Activated T-helper 2 cell treated with anti-CD3 and anti-CD28 coated beads, Interferon-gamma antibody, Interleukin-2, Interleukin-4, amounts not matched to agents 10 μg/mL and 5 μg/mL and 100 μg/mL, durations not matched to agents 14 hours and 24 hours and 36 hours (primary cell): ENCODE measurements around the gene PHB1. TPM values are rescaled to one million over a fixed set of nuclear protein-coding genes. Genes with fewer than 3 reads are reported as not detected.

Experiments
- DNase-seq: peaks from one replicate; pipeline ENCODE4 v3.0.0; 2021; ENCODE audit warnings: low spot score
- H3K27ac Mint-ChIP-seq: one replicate; pipeline ENCODE4 v1.8.0; 2021; ENCODE audit warnings: mixed read lengths
- H3K27me3 Mint-ChIP-seq: one replicate; pipeline ENCODE4 v1.8.0; 2021; ENCODE audit warnings: low read depth, mixed read lengths
- H3K36me3 Mint-ChIP-seq: one replicate; pipeline ENCODE4 v1.8.0; 2021; ENCODE audit warnings: low read depth, mixed read lengths
- H3K4me1 Mint-ChIP-seq: one replicate; pipeline ENCODE4 v1.8.0; 2021; ENCODE audit warnings: low read depth, mixed read lengths
- H3K4me3 Mint-ChIP-seq: one replicate; pipeline ENCODE4 v1.8.0; 2021; ENCODE audit warnings: low read depth, mild to moderate bottlenecking, moderate library complexity, mixed read lengths
- H3K9me3 Mint-ChIP-seq: one replicate; pipeline ENCODE4 v1.8.0; 2021; ENCODE audit warnings: mixed read lengths
- intact Hi-C: fragments of 100-400 bp; cut with micrococcal nuclease; formaldehyde crosslinking; loops from one replicate; pipeline ENCODE4 v1.15.1; 2023
- total RNA-seq: library from RNA; stranded (reverse); gene quantifications from 2 replicates; pipeline ENCODE4 v1.2.3, GENCODE V29; 2022

Gene PHB1
- total RNA-seq, 1 donor from 2014 or later, result 335 TPM

DNA sequence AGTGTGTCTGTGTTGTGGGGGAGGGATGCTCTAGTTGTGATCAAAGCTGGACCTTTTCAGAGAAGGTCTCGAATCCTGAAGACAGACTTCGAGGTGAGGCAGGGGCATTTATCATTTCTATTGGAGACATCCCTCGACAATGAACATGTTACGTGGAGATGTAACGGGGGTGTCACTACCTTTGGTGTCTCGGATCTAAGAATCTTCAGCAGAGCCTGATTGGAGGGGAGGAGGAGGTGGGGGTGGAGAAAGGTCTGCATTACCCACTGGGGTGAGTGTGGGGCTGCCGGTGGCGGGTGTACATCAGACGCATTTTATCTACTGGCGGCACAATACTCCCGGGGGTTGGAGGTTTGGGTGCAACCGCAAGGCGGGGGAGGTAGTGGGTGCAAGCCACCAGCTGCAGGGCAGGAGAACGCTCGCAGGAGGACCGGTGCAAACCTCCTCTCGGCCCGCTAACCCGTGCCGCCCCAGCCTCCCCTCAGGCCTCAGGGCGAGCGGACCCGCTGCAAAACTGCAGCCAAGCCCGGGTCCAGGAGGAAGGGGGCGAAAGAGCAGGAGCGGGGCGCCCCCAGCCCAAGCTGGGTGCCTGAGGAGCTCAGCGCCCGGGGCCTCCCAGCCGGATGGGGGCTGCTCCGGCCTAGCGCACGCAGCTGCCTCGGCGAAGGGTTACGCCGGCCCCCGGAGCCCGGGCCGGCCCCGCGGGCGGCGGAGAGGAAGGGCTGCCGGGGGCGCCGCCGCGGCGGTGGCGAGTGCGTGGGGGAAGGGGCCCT, 53.4 kb downstream of the PHB1 start:
- H3K4me3 Mint-ChIP-seq, result peak overlapping the region; percentile 83
- intact Hi-C loops, result loop anchor here (5.0 kb wide), 1 partner anchor 36 kb away; no protein-coding TSS in a partner anchor
- no peaks in the 10 kb centered on the region for H3K36me3 Mint-ChIP-seq
- peaks cover 47% of the 10 kb centered on the region for H3K4me1 Mint-ChIP-seq
- no peaks in the 10 kb centered on the region for H3K9me3 Mint-ChIP-seq
- H3K27me3 Mint-ChIP-seq, result peaks cover 8% of the 10 kb centered on the region
- H3K27ac Mint-ChIP-seq, result peak overlapping the region; percentile 85
- peak; percentile 74 for DNase-seq

DNA sequence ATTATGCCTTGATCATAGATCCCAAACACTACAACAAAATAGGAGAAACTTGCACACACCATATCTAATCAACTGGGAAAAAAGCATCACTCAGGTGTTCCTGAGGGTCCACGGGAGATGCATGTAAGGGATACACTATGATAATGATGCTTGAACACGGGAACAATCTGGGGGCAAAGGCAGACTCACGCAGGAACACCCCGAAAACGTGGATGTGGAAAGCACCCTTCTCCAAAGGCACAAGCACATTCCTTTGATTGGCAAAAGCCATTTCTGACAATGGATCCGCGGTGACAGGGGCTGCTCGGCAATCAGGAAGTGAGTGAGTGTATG, 53.9 kb downstream of the PHB1 start:
- peak overlapping the region; percentile 85 for H3K27ac Mint-ChIP-seq
- intact Hi-C loops, result loop anchor here (5.0 kb wide), 1 partner anchor 37 kb away; no protein-coding TSS in a partner anchor
- H3K36me3 Mint-ChIP-seq, result no peaks in the 10 kb centered on the region
- peak overlapping the region; percentile 83 for H3K4me3 Mint-ChIP-seq
- peaks cover 9% of the 10 kb centered on the region for H3K27me3 Mint-ChIP-seq
- DNase-seq, result no peak
- H3K9me3 Mint-ChIP-seq, result no peaks in the 10 kb centered on the region
- H3K4me1 Mint-ChIP-seq, result peaks cover 46% of the 10 kb centered on the region

DNA sequence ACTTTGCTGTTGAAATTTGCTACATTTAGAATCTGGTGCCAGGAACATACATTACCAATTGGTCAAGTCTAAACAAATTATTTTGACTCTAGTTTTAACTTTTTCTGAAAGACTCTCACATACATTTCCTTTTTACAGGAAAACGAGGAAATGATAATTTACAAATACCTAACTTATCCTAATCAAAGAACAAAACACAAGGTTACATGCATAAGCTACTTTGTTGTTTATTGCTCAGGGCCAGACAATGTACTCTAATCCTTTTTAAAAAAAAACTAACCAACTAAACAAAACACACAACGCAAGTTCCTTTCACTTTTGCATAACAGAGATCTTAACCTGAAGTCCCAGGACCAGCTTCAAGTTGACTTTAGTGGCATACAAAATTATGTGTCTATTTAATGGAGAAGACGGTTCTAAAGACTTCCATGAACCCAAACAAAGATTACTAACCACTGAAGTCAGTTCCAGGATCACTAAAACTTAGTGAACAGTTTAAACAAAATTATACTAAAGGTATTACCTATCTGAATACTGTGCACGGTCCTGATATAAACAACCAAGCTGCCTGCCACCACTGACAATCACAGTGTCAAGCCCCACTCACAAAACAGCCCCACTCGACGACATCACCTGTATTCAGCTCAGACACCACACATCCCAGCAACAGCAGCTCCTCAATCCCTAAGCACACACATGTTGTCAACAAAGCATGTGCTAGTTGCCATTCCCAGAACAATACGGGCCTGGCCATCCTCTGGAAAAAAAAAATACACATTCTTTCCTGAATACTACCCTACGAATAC, 54.5 kb downstream of the PHB1 start:
- Mint-ChIP-seq H3K4me1 (peaks cover 43% of the 10 kb centered on the region), H3K27me3 (peaks cover 9% of the 10 kb centered on the region), H3K9me3 (no peaks in the 10 kb centered on the region), H3K27ac (peak overlapping the region; percentile 85), H3K36me3 (no peaks in the 10 kb centered on the region), H3K4me3 (peak overlapping the region; percentile 83)
- DNase-seq, result no peak
- intact Hi-C loops, result loop anchor here (5.0 kb wide), 1 partner anchor 37 kb away; no protein-coding TSS in a partner anchor

DNA sequence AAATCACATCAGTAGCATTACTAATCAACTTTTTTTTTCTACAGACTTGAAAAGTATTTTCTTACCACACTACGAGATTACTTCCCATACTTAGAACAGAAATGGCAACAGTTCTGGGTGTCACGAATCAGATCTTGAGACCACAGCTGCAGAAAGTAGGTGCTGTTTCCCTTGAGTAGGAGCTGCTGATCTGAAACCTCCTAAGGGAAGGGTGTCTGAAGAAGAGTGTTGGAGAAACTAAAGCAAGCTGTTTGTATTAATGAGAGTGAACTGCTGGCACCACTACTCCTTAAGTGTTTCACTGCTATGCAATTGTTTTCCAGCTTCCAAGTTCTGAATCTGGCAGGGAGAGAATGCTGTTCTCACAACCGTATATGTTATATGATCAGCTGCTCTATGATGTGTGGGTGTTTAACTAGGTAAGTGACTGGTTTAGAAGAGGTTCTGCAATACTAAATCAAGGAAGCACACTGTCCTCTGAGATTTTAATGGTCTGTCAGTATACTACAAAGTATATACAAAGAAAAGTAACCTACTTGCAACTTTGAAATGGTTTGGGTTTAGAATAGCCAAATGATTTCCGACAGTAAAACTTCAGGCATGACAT, 55.9 kb downstream of the PHB1 start:
- intact Hi-C loops, result loop anchor here (1.0 kb wide), 1 partner anchor 16 kb away; no protein-coding TSS in a partner anchor
- no peak for DNase-seq
- Mint-ChIP-seq H3K27me3 (peaks cover 9% of the 10 kb centered on the region), H3K4me1 (peaks cover 43% of the 10 kb centered on the region), H3K4me3 (peak overlapping the region; percentile 2), H3K9me3 (no peaks in the 10 kb centered on the region), H3K36me3 (no peaks in the 10 kb centered on the region), H3K27ac (no peak overlapping the region)

DNA sequence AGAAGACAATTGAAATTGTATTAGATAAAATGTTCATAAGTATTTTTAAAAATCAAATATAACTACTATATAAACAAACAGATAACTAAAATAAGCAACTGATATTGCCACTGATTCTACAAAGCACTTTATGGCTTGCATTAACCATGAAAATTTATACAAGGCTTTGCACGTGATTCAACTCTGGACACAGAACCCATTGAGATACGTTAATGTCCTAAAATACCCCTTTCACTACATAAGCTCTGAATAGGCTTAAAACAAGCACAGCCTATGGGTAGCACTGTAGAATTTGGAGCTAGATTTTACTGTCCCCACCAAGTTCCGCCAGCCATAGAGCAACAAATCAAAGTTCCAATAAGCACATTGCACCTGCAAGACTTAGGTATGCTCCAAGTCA, 57.2 kb downstream of the PHB1 start:
- Mint-ChIP-seq H3K27ac (no peak overlapping the region), H3K4me1 (peaks cover 47% of the 10 kb centered on the region), H3K4me3 (no peak overlapping the region), H3K36me3 (peaks cover 3% of the 10 kb centered on the region), H3K9me3 (no peaks in the 10 kb centered on the region), H3K27me3 (peaks cover 10% of the 10 kb centered on the region)
- no peak for DNase-seq
- intact Hi-C loops, result no loop called here

DNA sequence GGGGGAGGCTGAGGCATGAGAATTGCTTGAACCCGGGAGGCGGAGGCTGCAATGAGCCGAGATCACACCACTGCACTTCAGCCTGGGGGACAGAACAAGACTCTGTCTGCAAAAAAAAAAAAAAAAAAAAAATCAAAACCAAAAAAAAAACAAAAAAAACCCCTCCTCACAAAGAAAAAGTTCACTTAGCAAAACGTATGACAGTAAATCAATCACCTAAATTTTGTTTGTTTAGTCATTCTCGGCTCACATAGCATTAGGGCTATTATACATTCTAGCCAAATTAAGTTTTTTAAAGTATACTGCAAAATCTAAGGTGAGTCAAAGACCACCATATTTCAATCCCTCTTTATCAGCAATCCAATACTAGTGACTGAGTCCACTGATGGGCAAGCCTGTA, 58.4 kb downstream of the PHB1 start:
- Mint-ChIP-seq H3K27me3 (peaks cover 9% of the 10 kb centered on the region), H3K9me3 (no peaks in the 10 kb centered on the region), H3K36me3 (peaks cover 4% of the 10 kb centered on the region), H3K4me3 (no peak overlapping the region), H3K27ac (no peak overlapping the region), H3K4me1 (peaks cover 45% of the 10 kb centered on the region)
- intact Hi-C loops, result no loop called here
- no peak for DNase-seq

Other genes with a start within 250 kb of the PHB1 start
- 16.8 and 17.1 TPM in 2 replicates for gene GNGT2, start 204.3 kb downstream of the PHB1 start, total RNA-seq
- gene ABI3, start 204.2 kb downstream of the PHB1 start, total RNA-seq, result 28.5 and 30.0 TPM in 2 replicates
- gene PHOSPHO1, start 184.1 kb downstream of the PHB1 start, total RNA-seq, result not detected in 2 replicates
- 4.3 and 5.4 TPM in 2 replicates for gene ZNF652, start 52.6 kb downstream of the PHB1 start, total RNA-seq
- 0.14 and 0.18 TPM in 2 replicates for gene NGFR, start 80.4 kb upstream of the PHB1 start, total RNA-seq
- gene NXPH3, start 161.0 kb upstream of the PHB1 start, total RNA-seq, result 0.21 and 0.25 TPM in 2 replicates